GM12874 (cell line): Measurements from ENCODE around the gene PUSL1.

Experiments
- CTCF ChIP-seq: IDR thresholded peaks from 2 replicates; pipeline ENCODE4 v1.5.1; 2011; ENCODE audit warnings: low read depth, mild to moderate bottlenecking, control low read depth, low read length, moderate library complexity; ENCODE audit not compliant: insufficient read depth

Gene PUSL1

GRCh38 chr1:1262758-1263157 is 45.6 kb upstream of the PUSL1 start:
- TF ChIP-seq CTCF, result no peak

GRCh38 chr1:1264026-1264425 is 44.4 kb upstream of the PUSL1 start:
- no peak for TF ChIP-seq CTCF

- TF ChIP-seq CTCF, result 0 out of 2 replicates have a peak, but pooled peaks have one; percentile 8
Observed at GRCh38 chr1:1264868-1265272, 43.5 kb upstream of the PUSL1 start.

- TF ChIP-seq CTCF, result no peak
Observed at GRCh38 chr1:1267488-1268283, 40.7 kb upstream of the PUSL1 start.

- no peak for TF ChIP-seq CTCF
Observed at GRCh38 chr1:1268284-1268682, 40.1 kb upstream of the PUSL1 start.

GRCh38 chr1:1270813-1271212 is 37.6 kb upstream of the PUSL1 start:
- TF ChIP-seq CTCF, result no peak

- TF ChIP-seq CTCF, result no peak
Observed at GRCh38 chr1:1272341-1273208, 35.8 kb upstream of the PUSL1 start.
